ENCODE results near the gene LIMS2.

Gene LIMS2

DNA sequence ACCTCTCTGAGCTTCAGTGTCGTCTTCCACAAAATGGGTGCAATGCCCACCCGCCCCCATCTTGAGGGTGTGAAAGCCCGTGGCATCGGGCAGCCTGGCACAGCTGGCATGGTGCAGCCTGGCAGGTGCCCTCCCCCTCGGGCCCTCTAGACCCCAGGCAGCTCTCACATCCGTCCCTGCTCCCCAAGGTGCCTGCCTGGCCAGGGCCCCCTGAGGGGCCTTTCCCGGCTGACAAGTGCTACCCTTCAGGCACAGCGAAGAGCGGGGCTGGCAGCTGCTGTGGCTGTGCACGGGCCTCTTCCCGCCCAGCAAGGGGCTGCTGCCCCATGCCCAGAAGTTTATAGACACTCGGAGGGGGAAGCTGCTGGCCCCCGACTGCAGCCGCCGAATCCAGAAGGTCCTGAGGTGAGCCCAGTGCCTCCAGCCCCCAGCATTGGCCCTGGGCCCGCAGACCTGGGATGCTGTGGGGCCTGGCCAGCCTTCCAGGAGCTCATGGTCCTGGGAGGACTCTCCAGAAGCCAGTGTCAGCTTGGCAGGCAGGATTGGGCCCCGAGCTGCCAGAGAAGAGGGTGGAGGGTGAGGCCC lies 43.2 kb downstream of the LIMS2 start:
- no peak for DNase-seq

DNA sequence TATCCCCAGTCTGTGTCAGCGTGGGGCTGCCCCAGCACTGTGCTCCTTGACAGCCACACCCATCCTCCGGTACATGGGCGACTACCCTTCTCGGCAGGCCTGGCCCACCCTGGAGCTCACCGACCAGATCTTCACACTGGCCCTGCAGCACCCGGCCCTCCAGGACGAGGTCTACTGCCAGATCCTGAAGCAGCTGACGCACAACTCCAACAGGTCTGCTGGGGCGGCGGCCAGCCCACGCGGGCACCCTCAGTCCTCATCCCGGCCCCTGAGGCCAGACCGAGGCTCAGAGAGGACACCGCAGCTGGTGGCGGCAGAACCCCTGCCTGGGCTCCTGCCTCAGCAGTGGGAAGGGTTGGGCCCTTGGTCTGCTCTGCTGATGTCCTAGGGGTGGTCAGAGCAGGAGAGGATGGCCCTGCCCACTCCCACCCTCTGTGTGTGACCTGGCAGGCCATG lies 43.8 kb downstream of the LIMS2 start:
- no peak for DNase-seq

DNA sequence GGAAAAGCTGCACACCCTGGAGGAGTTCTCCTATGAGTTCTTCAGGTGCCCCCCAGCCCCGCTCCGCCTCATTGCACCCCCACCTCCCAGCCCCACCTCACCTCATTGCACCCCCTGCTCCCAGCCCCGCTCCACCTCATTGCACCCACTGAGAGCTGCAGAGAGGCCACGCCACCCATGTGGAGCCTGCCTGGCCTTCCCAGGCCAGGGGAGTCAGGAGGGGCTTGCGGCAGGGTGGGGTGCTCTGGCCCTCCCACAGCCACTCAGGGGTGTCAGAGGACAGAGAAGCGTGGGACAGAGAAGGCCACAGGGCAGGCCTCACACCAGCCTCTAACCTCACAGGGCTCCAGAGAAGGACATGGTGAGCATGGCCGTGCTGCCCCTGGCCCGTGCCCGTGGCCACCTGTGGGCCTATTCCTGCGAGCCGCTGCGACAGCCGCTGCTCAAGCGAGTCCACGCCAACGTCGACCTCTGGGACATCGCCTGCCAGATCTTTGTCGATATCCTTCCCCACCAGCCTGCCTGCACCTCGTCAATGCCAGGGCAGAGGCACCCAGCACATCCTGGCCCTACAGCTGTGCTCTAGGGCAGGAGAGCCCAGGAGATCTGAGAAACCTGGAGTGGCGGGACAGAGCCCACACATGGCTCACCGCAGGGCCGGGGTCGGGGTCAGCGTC lies 44.3 kb downstream of the LIMS2 start:
- DNase-seq: no peak

DNA sequence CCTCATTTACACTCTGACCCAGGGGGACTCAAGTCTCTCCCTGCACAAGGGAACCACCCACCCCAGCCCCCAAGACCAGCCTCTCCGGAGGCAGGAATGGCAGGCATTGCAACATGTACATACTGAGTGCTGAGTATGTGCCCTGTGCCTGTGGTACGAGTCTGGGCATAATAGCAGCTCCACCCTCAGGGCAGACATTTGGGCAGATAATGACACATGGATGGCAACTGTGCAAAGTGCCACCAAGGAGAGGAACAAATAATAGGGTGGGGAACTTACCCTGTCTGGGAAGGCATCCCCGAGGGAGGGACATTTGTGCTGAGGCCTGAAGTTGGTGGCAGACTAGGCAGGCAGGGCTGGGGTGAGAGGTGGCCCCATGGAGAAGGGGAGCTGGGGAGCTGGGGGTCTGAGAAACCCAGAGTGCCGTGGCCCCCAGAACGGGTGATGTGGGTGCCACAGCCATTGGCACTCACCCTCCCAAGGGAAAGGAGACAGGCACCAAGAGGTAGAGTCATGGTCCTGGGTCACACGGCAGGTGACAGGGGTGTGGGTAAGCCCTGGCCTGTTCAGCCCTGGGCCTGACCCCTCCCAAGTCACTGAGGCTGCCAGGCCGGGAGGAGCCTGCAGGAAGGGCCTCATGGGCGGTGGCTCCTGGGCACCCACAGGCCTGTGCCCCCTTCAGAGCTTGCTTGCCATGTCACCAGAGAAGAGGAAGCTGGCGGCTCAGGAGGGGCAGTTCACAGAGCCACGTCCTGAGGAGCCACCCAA lies 45.0 kb downstream of the LIMS2 start:
- no peak for DNase-seq

DNA sequence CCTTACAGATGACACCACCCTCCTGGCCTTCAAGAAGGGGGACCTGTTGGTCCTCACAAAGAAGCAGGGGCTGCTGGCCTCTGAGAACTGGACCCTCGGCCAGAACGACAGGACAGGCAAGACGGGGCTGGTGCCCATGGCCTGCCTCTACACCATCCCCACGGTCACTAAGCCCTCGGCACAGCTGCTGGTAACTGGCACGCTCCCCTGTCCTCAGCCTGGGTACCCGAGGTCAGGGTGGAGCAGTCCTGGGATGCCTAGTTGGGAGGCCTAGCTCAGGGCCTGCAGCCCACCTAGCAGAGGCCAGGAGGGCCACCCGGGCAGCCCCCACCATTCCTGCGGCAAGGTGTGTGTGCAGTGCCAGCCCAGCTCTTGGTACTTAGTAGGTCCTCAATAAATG lies 45.7 kb downstream of the LIMS2 start:
- DNase-seq: no peak

DNA sequence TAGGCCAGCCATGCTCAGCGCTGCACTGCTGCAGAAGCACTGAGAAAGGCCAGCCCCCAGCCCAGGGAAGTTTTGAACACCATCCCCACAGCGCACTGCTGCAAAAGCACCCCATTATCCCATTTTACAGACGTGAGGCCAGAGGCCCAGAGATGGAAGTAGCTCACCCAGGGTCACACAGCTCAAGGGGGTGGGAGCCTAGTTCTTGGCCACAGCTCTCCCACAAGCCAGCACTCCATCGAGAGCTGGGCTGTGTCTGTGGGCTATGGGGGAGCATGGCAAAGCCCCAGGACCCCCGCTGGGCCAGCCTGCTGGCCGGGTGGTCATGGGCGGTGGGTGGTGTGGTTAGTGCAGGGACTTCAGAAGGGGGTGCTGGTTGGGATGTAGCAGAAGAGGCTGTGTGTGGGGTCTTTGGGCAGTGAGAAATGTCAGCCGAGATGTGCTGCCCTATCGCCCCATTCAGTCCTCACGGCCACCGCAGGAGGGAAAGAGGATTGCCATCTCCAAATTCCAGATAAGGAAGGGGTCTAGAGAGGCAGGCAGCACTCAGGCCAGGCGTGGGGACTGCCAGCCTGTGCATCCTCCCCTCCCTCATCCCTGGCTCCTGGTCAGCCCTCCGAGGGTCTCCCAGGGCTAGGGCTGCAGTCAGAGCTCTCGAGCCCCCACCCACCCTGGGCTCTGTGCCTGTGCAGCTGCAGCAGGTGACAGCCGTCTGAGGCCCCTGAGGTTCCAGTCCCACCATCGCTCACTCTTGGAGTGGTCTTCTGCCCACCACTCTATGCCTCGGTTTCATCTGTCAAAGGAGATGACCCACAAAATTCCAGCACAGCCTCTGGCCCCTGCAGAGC lies 46.3 kb downstream of the LIMS2 start:
- DNase-seq: no peak

DNA sequence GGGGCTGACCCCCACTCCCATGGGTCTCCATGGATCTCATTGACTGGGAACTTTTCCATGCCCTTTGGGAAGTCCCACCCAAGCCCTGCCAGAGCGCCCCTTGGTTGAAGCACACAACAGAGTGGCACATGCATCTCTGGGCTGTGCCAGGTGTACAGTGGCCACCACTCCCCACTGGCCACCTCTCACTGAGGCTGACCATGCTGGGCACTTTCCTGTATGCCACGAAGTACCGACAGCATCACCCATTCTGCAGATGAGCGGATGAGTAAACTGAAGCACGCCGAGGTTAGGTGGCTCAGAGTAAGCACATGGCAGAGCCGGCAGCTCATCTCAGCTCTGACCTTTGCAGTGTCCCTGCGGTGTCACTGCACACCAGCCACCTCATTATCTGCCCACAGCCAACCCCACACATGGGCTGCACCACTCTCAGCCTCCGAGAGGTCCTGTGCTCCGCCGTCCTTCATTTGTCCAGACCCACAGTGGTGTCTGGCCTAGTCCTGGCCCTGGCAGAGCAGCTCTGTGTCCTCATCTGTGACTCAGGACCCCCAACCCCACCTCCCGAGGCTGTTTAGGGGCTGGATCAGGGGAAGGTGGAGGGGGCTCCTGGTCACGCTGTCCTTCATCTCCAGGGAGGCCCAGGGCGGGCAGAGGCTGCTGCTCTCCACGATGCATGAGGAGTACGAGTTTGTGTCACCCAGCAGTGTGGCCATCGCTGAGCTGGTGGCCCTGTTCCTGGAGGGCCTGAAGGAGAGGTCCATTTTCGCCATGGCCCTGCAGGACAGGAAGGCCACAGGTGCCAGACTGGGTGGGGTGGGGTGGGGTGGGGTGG lies 47.4 kb downstream of the LIMS2 start:
- DNase-seq: no peak

DNA sequence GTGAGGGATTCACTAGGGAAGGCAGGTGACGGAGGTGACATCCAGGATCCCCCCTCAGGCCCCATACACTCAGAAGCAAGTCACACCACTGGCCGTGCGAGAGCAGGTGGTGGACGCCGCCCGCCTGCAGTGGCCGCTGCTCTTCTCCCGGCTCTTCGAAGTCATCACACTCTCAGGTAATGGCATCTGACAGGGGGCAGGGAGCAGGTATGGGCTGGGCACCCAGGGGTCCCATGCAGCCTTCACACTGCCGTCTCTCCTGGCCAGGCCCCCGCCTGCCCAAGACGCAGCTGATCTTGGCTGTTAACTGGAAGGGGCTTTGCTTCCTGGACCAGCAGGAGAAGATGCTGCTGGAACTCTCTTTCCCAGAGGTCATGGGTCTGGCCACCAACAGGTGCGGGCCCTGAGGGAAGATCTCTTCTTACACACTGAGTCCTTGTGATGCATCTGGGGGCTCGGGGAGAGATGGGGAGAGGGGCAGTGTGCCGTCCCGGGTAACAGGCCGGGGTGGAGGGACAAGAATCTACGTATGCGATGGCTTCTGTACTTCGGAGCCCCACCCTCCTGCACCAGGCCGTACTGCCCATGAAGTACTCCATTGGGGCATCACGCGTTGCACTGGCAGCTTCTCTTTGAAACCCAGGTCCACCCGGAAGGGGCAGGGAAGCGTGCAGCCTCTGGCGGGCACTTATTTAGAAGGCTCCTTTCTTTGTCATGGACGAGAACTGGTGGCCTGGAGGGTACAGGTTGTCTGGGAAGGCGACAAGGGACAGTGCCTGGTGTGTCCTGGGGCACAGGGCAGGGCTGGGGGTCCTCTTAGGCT lies 48.2 kb downstream of the LIMS2 start:
- DNase-seq: no peak

DNA sequence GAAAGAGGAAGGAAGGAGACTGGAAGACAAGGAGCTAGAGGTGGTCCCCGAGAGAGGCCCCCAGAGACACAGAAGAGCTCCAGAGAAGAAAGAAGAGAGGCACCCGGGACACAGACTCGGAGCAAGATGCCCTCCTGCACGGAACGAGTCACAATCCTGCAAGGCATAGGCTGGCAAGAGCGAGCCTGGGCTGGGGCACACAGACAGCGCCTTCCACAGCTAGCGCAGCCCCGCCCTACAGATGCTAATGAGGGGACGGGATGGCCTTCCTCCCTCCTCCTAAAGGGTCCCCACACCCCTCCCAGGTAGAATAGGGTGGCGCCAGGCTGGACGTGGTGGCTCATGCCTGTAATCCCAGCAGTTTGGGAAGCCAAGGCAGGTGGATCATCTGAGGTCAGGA lies 49.2 kb downstream of the LIMS2 start:
- DNase-seq: no peak

DNA sequence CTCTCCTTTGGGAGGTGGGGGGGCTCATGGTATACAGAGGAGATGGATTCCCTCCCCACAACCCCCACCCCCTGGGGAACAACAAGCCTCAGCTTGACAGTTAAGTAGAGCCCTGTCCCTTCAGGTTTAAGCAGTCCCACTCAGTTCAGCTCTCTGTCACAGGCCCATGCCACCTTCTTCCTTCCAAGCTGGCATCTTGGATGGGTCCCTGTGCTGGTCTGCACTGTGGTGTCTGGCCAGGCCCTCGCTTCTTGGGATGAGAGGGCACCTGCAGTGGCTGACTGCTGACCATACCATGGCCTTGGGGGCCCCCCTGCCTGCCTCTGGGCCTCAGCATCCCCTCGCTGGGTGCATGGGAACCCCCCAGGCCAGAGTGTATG lies 49.8 kb downstream of the LIMS2 start:
- no peak for DNase-seq

DNA sequence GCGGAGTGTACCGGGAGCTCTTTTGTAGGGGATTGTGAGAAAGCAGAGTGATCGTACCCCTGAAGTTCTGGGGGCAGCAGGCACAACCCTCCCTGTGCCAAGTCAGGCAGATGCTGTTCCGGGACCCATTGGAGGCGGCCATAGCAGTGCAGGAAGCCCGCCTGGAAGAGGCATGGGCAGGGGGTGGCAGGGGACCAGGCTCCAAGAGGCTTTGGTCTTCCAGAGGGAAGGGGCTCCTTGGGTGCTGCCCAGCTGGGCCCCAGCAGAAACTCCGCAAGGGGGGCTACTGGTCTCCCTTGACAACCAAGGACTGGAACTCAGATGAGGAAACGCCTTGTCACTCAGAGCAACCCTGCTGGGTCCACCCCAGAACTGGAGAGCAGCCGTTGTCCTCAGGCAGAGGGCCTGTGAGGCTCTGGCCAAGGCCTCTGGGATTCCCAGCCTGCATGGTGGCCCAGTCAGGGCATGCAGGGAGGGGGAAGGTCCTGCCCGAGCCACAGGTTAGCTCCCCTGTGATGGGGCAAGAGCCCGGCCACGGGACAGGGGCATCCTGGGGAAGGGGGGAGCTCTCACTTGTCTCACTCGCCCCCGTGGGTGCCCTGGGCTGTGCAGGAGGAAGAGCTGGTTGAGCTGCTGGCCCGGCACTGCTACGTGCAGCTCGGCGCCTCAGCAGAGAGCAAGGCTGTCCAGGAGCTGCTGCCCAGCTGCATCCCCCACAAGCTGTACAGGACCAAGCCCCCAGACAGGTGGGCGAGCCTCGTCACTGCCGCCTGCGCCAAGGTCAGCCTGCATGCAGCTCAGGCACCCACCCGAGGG lies 50.4 kb downstream of the LIMS2 start:
- DNase-seq: no peak

DNA sequence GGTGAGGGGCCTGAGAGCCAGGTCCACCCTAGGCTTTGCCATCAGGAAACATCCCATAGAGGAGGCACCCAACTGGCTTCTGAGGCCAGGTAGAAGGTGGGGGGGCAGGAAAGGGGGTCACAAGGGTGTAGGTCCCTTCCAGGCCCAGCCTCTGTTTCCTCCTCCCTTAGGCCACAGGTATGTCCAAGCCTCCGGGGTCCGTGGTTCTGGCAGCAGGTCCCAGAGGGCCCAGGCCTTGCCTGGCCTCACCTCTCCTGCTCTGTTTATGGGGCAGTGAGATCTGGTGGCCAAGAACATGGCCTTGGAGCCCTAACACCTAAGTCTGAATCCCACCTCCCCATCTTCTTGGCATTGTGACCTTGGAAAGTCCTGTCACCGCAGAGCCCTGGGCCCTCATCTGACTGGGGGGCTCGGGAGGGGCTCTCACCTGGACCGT lies 51.0 kb downstream of the LIMS2 start:
- DNase-seq: no peak

DNA sequence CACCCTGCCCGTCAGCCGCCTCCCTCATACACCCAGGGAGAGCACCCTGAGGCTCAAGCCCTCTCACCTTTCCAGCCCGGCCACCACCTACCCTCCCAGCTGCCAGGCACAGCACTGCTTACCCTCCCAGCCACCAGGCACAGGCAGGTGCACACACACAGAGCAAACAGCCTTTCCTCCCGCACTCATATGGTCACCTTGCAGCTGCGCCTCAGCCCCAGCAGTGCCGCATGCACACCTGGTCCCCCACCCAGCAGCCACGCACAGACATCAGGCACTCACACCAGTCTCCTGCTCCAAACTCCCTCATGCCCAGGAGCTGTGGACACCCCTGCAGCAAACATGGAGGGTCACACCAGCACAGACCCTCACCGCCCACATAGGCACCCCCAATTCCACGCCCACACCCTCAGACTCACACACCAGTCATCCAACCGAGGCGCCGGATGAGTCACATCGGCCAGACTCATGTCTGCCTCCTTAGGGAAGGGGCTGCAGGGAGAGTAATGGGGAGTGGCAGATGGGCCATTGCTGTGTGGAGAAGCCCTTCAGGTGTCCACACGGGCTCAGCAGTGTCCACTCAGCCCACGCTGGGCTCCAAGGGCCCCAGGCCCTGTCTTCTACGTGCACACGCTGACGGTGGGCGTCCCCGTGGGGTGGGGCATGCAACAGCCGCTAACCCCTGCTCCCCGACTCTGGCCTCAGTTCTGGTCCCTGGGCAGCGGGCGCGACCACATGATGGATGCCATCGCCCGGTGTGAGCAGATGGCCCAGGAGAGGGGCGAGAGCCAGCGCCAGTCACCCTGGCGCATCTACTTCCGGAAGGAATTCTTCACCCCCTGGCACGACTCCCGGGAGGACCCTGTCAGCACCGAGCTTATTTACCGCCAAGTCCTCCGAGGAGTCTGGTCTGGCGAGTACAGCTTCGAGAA lies 51.7 kb downstream of the LIMS2 start:
- no peak for DNase-seq

DNA sequence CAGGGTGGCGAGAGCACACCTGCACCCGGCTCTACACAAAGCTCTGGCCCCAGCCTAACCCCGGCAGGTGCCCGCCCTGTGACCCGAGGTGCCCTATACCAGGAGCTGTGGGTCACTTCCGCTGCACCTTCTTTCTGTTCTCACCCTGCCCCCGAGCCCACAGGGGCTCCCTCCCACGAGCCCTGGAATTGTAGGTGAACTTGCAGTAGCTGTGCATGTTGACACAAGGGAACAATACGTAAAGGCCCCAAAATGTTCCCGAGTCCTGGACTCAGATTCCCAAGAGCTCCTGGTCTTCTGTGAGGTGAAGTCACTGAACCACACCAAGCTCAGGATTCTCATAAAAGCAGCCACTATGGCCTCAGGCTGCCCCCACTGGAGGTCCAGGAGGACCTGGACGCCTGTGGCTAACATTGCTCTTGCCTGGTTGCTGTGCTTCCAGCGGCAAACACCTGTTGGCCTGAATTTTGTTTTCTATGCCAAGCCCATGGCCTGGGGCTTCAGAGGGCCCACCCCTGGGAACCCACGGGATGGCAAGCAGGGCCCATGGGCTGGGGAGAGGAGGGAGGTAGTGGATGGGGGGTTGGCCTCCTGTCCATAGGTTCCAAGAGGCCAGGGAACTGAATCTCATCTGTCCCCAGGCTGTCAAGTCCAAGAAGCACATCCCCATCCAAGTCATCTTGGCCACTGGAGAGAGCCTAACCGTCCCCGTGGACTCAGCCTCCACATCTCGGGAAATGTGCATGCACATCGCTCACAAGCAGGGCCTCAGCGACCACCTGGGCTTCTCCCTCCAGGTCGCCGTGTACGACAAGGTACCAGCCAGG lies 52.6 kb downstream of the LIMS2 start:
- DNase-seq: no peak

DNA sequence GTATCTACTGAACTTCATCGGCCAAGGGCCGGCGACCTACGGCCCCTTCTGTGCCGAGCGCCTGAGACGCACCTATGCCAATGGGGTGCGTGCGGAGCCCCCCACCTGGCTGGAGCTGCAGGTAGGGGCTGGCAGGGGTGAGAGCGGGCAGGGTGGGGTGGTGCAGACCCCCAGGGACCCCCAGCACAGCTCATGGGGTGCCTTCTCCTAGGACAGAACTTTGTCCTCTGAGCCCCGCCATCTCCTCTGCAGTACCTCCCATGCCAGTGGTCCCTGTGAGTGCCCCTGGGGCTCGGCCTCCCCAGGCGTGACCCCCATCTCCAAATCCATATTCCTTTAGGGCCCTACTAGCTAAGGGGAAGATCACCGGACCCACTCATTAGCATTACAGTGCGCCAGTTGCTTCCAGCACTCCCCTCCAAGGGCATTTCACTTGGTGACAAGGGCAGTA lies 53.3 kb downstream of the LIMS2 start:
- DNase-seq: no peak

DNA sequence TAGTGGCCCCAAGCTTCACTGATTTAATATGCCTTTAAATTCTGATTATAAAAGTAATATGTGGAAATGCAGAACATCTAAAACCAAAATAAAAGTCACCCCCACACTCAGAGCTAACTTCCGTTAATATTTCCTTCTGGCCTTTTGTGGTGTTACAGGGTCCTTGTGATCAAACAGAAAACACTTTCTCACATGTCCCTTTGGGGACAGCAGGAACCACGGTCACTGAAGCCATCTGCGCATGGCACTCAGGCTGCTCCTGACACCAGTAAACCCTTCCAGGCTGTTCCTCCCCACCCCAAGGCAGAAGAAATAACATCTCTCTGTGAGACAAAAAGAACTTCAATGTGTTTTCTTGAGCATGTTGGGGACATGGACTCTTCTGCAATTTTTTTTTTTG lies 54.5 kb downstream of the LIMS2 start:
- DNase-seq: no peak

DNA sequence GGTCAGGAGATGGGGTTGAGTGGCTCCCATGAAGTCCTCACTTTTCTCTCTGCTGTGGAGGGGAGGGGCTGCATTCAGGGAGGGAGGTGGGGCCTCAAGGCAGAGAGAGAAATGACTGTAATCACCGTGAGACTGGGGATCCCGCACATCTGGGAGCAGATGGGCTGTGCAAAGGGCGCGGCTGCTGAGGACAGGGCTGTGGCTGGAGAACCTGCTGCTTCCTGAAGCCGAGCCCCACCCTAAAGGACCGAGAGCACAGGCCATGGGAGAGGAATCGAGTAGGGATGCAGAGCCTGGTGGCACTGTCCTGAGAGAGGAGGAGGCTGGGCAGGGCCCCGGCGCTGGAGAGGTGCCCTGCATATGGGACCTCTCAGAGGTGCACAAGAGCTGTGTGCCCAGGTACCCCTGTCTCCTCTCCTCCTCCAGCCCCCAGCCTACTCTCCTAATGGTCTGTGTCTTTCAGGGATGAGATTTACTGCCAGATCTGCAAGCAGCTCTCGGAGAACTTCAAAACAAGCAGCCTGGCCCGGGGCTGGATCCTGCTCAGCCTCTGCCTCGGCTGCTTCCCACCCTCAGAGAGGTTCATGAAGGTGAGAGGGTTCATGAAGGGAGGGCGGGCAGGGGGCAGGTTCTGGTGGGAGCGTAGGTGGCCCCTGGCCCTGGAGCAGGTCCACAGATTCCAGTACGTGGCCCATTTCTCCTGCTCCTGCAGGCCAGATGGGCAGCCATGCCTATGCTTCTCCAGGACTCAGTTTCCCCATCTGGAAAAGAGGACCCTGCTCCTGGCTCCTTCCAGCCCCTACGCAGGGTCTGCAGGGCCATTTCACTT lies 55.2 kb downstream of the LIMS2 start:
- no peak for DNase-seq

Data from NCI-H1417 treated with DMSO at 0.1 percent for 48 hours (cell line).